ENCODE results near the gene HS3ST4.

Gene HS3ST4

DNA sequence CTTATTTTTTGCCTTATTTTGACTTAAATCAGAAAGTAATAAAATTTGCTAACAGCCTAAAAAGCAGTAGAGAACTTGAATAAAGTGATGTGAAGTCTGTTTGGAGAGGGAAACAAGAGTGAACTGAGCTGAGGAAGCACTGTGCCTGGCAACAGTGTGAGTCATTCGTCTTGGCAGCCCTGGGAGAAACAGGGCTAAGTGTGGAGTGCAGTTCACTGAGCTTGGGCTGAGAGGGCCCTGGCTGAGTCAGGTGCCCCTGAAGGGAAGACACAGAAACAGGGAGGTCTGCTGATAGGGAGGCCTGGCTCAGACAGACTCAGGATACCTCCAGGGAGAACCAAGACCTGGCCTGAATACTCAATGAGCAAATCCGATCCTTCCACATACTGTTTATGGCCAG lies 132.1 kb downstream of the HS3ST4 start:
- DNase-seq (ENCODE audit: low read depth in 2 of 2): no peak

DNA sequence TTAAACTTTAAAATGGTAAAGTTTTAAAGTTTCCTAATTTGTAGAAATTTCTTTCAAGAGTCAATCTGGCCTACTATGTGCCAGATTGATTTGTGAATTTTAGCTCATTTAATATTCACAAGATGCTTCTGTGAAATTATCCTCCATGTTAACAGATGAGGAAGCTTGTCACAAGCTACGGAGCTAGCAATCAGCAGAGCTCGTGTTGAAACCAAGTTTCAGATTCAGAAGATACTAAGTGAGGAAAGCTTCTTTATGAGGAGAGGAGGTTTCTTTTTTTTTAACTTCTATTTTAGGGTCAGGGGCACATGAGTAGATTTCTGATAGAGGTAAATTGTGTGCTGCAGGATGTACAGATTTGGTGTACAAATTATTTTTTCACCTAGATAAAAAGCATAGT lies 135.9 kb downstream of the HS3ST4 start:
- no peak for DNase-seq (ENCODE audit: low read depth in 2 of 2)

GRCh38 chr16:25828510-25828909 lies 136.8 kb downstream of the HS3ST4 start:
- no peak for DNase-seq (ENCODE audit: low read depth in 2 of 2)

DNA sequence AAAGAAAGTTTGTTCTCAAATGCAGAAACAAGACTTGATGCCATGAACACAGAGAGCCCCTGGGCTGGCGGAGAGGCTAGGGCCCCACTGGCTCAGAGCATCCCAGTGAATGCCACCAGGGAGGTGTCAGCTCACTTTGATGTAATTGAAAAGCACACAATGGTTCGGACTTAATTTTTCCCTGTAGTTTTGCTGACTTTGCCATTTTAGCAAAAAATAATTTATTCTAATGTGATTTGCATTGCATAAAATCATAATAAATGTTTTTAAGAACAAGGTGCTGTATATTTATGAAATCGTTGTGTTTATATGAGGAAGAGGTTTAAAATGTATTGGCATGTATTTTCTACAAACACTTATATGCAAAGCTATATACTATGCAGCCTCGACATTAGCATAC lies 140.5 kb downstream of the HS3ST4 start:
- DNase-seq (ENCODE audit: low read depth in 2 of 2): no peak

- no peak for DNase-seq (ENCODE audit: low read depth in 2 of 2)
These were observed 142.3 kb downstream of the HS3ST4 start for GRCh38 chr16:25834101-25834500.

DNA sequence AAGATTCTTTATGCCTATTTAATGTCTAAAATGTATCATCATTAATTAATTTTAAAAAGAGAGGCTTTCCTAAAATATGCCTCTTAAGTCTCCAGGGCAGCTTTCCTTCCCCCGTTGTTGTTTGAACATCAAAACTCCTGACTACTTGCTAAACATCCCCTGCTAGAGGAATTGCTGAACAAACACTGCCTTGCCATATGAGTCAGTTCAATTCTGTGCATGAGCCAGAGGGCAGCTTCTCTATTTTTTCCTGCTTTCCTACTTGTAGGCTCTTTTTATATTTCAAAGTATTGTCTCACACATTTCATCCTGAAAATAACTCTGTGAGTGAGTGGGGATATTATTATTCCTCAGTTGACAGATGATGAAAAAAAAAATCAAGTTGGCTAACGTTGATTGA lies 143.4 kb downstream of the HS3ST4 start:
- no peak for DNase-seq (ENCODE audit: low read depth in 2 of 2)

DNA sequence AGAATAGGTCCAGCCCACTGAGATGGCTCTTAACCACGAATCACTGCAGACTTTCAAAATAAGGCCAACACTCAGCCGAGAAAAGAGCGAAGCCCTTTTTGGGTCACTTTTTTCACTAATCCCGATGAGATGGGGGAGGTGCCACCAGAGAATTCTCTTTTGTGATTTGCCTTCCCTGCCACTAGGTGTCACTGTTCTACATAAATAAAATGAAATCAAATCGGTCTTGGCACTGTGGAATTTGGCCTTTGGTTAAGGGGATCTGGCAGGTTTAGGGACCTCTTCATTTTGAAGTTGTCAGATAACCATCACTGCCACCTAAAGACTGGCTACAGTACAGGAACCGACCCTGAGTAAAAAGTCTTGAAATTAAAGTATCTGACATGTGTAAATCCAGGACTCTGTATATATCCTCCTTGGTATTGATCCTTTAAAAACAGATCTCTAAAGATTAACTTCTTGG lies 147.0 kb downstream of the HS3ST4 start:
- DNase-seq (ENCODE audit: low read depth in 2 of 2): peak in 1 of 2 donors; percentile 1

- no peak for DNase-seq (ENCODE audit: low read depth in 2 of 2)
These were observed 150.0 kb downstream of the HS3ST4 start for GRCh38 chr16:25841761-25842160.

DNA sequence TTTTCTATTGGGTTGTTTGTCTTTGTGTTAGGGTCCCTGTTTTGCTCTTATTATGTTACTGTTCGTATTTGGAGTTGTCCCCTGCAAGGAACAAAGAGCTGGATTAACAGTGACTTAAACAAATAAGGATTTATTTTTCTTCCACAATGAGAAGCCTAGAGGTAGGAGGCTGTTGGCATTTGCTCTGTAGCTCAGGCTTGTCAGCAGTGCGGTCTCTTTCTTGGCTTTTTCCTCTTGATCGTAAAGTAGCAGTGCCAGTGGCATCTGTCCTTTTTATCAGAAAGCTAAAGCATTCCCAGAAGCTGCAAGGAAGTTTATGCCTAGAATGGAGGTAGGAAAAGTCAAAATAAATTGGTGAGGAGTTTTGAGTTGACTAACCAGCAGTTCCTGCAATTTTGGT lies 154.1 kb downstream of the HS3ST4 start:
- DNase-seq (ENCODE audit: low read depth in 2 of 2): no peak

- DNase-seq (ENCODE audit: low read depth in 2 of 2): no peak
These were observed 162.4 kb downstream of the HS3ST4 start for GRCh38 chr16:25854141-25854540.

GRCh38 chr16:25855063-25855462 lies 163.3 kb downstream of the HS3ST4 start:
- no peak for DNase-seq (ENCODE audit: low read depth in 2 of 2)

- DNase-seq (ENCODE audit: low read depth in 2 of 2): no peak
These were observed 164.1 kb downstream of the HS3ST4 start for GRCh38 chr16:25855818-25856217.

- no peak for DNase-seq (ENCODE audit: low read depth in 2 of 2)
These were observed 167.9 kb downstream of the HS3ST4 start for GRCh38 chr16:25859645-25860044.

DNA sequence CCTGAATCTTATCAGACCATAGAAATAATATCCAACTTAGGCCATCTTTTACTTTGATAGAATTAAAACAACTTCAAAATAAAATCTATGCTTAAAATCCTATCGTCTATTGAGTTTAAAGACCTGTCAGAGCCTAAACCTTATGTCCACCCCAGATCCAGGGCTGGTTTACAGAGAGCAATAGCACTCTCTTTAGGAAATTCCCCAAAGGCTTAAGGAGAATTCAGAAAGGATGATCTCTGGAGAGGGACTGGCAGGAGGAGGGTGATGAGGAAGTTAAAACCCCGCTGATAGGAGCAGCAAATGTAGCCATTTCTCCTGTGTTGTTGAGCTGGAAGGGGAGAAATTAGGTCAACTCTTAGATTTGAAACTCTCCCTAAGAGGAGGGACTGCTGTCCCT lies 175.3 kb downstream of the HS3ST4 start:
- DNase-seq (ENCODE audit: low read depth in 2 of 2): no peak

- no peak for DNase-seq (ENCODE audit: low read depth in 2 of 2)
These were observed 176.3 kb downstream of the HS3ST4 start for GRCh38 chr16:25868106-25868505.

DNA sequence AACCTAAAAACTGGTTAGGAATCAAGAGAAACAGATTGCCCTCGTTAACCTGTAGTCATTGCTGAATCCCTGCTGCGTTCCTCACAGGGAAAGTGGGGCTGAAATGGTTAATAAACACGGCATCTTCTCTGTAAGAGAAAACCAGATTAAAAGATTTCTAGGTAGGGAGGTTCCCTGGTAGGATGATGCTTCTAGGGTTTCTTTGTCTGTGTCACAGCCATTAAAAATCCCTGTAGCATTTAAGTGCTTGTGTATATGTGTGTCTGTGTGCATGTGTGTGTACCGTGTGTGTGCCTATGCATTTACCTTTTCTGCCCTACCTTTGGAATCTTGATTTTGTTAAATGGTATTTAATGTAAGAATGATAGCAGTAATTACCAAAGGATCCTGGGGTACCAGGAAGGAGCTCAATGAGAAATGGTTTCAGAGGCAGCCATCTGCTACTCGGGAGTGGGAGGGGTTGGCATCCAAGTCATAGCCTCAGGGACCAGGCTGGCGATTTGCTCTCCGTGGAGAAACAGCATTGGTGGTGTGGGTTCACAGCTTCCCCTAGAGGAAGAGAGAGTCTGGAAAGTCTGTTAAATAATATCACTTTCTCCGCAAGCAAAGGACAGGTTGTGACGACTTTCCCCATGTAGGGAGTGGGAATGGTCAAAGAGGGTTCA lies 177.1 kb downstream of the HS3ST4 start:
- no peak for DNase-seq (ENCODE audit: low read depth in 2 of 2)

GRCh38 chr16:25872369-25873070 lies 180.8 kb downstream of the HS3ST4 start:
- no peak for DNase-seq (ENCODE audit: low read depth in 2 of 2)

DNA sequence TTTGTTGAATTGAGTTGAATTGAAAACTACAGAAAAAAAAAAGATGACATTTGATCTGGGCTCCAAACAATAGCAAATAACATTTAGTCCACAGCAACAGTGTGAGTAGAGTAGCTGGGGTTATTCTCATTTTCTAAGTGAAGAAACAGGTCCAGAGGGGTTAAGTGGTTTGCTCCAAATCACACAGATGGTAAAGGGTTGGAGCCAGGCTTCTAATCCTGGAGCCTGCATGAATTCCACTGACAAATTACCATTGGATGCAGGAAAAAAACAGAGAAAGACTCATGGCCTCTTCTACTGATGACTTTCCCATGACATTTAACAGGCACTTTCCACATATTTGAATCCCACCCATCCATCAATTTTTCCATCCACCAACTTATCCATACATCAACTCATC lies 182.4 kb downstream of the HS3ST4 start:
- no peak for DNase-seq (ENCODE audit: low read depth in 2 of 2)

- no peak for DNase-seq (ENCODE audit: low read depth in 2 of 2)
These were observed 184.3 kb downstream of the HS3ST4 start for GRCh38 chr16:25875956-25876598.

- DNase-seq (ENCODE audit: low read depth in 2 of 2): no peak
These were observed 185.3 kb downstream of the HS3ST4 start for GRCh38 chr16:25877103-25877502.

- no peak for DNase-seq (ENCODE audit: low read depth in 2 of 2)
These were observed 194.8 kb downstream of the HS3ST4 start for GRCh38 chr16:25886598-25886997.

- no peak for DNase-seq (ENCODE audit: low read depth in 2 of 2)
These were observed 197.1 kb downstream of the HS3ST4 start for GRCh38 chr16:25888868-25889267.

GRCh38 chr16:25893332-25893731 lies 201.6 kb downstream of the HS3ST4 start:
- no peak for DNase-seq (ENCODE audit: low read depth in 2 of 2)

All from stimulated activated CD8-positive, alpha-beta memory T cell treated with anti-CD3 and anti-CD28 coated beads, Interleukin-15, amount 100 ng/mL, for 4 hours (primary cell).